Erythroblast (primary cell): ENCODE results near the gene C1orf52.
A peak's percentile ranks its signal among the peaks of the same experiment; 100 is the strongest.
"Not testable (repeated sequence)": the region's sequence is repeated elsewhere in the genome, so short reads cannot be mapped to it uniquely, and the experiment has no call there.

Experiments
- DNase-seq, 2 experiments: peaks; one replicate each; lab custom pipeline; 2025; lab: John Stamatoyannopoulos, UW
- GATA1 ChIP-seq: IDR thresholded peaks from 2 replicates; pipeline ENCODE4 v1.6.1; 2011; ENCODE audit warnings: low read depth, mild to moderate bottlenecking, control low read depth, low read length, moderate library complexity
- POLR2A ChIP-seq: IDR thresholded peaks from 2 replicates; pipeline ENCODE4 v1.6.1; 2011; ENCODE audit warnings: mild to moderate bottlenecking, low read length

The C1orf52 gene

DNA sequence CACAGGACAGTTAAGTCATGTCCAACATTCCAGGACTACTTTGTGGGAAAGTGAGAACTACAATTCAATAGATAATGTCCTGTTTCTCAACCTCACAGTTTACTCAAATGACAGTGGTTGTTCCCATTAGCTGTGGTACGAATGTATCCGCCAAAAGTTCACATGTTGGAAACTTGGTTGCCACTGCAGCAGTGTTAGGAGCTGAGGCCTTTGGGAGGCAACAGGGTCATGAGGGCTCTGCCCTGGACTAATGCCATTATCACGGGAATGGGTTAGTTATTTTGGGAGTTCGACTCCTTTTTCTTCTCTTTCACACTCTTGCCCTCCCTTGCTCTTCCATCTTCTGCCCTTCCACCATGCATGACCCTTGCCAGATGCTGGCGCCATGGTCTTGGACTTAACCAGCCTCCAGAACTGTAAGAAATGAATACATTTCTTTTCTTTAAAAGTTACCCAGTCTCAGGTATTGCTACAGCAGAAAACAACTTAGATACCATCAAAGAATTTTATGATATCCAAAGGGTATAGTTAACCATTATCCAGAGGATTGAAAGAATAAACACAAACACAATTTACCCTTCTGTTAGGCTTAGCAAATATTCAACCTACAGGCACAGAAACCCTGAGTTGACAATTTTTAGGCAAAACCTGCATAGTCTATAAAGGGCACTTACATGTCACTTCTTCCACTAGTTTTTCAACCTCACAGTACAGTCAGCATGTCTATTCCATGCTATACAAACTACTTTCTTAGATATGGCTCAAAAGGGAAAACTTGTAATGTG, 9.5 kb upstream of the C1orf52 start:
- TF ChIP-seq POLR2A (no peak), GATA1 (no peak)
- DNase-seq = no peak

DNA sequence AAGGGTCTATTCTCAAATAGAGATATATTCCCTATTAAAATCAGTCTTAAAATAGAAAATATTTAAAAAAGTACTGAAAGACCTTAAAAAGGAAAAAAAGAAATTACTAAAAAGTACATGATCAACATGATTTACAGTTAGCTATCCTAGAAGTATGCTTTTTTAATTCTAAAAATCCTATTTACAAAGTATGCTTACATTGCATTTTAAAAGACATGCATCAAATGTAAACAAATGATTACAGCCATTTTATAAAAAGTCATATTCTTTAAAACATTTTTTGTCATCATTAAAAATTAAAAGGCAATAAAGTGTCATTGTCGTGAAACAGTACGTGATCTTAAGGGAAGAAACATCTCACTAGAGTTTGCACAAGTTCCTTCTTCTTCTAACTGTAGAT, 7.9 kb upstream of the C1orf52 start:
- TF ChIP-seq GATA1 (no peak), POLR2A (no peak)
- no peak for DNase-seq

DNA sequence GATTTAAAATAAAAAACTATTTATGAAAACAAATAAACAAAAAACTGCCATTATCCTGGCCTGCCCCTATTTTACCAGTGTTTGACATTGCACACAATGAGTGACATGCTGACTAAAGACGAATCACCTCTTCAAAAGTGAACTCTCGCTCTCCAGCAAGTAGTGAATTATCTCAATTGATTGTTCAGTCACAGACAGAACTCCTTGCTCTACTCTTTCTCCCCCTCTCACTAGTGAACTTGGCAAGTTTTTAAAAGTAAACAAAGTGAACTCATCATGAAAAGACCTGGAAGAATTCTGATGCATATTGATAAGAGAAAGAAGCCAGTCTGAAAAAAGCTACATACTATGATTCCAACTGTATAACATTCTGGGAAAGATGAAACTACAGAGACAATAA, 4.7 kb upstream of the C1orf52 start:
- TF ChIP-seq POLR2A (no peak), GATA1 (no peak)
- no peak for DNase-seq

DNA sequence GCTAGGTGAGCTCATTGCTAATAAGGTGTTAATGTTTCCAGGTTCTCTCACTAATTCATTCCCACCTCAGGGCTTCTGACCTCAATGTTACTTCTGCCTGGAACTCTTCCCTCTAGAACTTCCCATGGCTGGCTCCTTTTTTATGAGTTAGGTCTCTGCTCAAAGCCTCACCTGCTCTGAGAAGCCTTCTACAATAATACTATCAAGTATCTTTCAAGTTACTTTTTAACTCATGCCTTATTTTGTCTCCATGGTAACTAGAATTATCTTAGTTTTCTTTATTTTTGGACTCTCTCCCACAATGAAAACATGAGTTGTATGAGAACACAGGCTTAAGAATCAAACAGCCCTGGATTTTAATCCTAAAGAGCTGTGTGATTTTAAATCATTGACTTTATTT, 3.5 kb upstream of the C1orf52 start:
- no peak for TF ChIP-seq GATA1
- TF ChIP-seq POLR2A = no peak
- DNase-seq = no peak

DNA sequence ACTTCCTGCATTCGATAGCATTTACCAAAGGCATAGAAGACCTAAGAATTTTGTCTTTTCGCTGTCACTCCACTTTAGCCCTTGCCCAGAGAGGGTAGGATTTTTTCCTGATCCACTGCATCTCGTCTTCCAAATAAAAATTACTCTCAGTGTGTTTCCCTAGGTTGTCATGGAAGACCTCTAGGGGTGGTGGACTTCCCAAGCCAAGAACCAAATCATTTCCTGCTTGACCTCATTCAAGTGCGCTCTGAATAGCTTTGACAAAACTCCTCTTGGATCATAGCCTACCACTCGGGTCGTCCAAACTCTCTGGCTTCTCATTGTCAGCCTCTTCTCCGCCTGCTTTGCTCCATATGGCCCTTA, 431 bp upstream of the C1orf52 start:
- no peak for DNase-seq
- no peak for TF ChIP-seq GATA1
- no peak for TF ChIP-seq POLR2A

DNA sequence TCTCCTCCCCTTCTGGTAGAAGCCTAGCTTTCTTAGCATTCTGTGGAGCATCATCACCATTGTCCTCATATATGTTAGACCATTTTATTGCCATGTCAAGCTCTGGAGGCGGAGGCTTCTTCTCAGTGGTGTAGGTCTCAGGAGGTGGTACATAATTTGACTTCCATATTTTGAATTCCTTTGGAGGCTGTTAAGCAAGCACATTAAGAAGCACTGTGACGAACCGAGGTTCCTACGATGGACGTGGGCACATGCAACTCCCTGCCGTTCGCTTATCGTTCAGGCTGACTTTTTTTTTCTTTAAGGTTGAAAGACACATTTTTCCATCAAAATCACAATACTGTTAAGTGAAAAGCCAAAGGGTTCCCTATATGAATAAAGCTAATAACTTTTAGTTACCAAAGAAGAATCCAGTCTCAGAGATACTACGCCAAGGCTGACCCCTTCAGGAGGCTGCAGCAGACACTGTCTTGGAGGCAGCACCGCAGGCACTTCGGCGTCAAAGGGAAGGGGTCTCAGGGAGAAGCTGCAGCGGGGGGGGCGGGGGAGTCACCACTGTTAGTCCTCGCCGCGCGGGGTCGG, 835 bp downstream of the C1orf52 start:
- peak; percentile 24 to 37 for DNase-seq
- TF ChIP-seq POLR2A (no peak), GATA1 (no peak)

DNA sequence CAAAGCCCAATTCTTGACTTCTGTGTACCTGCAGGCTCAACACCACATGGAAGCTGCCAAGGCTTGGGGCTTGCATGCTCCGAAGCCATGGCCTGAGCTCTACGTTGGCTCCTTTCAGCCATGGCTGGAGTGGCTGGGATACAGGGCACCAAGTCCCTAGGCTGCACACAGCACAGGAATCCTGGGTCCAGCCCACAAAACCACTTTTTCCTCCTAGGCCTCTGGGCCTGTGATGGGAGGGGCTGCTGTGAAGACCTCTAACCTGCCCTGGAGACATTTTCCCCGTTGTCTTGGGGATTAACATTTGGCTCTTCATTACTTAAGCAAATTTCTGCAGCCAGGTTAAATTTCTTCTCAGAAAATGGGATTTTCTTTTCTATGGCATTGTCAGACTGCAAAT, 10.4 kb downstream of the C1orf52 start:
- DNase-seq = not testable (repeated sequence)

DNA sequence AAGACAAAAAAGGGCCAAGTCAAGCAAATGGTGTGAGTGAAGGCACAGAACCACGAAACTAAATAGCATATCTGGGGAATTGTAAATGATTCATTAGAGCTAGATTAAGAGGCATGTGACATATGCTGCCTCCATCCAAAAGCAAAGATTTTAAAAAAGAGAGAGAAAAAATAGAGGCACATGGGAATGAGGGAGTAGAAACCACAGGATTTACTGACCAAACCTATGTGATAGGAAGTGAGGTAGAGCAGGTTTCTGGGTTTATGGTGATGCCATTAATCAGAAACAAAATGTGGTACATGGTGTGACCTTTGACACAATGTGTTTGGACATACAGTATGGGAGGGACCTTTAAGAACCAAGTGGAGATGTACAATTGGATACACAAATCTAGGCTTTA, 13.6 kb downstream of the C1orf52 start:
- TF ChIP-seq POLR2A (no peak), GATA1 (no peak)
- DNase-seq = no peak

DNA sequence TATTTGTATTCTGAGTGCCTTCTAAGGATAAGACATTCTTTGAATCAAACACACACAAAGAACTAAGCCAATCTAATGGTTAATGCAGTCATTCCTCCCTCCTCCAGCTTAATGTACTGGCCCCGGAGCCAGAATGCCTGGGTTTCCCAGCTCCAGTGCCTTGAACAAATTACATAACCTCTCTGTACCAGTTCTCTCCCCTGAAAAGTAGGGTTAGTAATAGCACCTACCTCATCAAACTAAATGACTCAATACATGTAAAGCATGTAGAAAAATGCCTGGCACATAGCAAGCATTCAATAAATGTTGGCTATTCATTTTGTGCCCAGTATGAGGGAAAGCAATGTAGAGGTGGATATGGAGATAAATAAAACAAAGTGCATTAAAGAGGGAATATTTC, 14.0 kb downstream of the C1orf52 start:
- no peak for DNase-seq
- no peak for TF ChIP-seq GATA1
- no peak for TF ChIP-seq POLR2A

DNA sequence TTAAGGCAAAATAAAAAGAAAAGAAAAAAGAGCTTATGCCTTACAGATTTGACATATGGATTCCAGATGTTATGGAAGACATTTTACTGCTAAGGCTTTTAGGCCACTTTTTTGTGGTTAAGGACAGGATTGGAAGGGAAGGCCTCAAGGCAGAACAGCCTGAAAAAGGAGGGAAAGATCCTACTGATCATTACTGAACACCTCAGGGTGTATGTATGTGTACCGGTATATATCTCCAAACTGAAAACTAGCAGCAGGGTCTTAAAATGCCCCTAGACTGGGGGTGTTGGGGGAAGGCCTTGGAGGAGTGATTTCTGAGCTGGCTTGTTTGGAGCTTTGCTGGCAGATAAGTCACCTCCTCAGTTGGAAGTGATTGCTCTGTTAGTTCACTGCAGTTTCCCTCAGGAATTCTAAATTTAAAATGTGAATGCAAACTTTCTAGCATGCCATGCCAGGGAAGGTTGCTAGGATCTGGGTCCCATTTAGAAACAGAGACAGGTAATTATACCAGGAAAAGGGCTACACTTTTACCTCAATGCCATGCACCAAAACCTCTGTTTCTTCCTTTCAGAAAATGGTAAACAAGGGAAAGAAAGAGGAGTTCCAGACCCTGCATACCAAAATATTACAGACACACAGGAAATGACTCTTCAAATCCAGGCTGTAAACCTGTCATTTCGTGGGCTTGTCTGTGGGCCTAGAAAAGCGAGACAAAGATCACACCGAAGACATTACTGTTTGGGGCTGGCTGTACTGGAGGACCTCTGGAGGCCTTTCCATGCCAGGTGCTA, 15.0 kb downstream of the C1orf52 start:
- TF ChIP-seq GATA1 (no peak), POLR2A (no peak)
- no peak for DNase-seq

DNA sequence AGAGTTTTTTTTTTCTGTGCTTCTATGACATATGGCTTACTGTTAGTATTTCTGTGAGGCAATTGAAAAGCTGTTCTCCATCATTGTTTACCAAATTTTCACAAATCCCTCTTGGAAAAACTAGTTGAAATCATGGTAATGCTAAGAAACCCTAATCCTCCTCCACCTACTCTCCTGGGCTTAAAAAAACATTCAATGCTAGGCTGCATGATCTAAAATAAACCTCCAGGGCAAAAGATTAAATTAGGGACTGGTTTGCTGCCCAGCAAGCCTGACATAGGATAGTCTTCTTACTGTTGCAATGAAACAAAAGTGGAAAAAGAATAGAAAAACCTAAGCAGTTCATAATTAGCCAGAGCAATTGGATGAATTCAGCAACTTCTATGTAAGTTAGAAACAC, 16.1 kb downstream of the C1orf52 start:
- no peak for DNase-seq
- TF ChIP-seq POLR2A (no peak), GATA1 (no peak)

DNA sequence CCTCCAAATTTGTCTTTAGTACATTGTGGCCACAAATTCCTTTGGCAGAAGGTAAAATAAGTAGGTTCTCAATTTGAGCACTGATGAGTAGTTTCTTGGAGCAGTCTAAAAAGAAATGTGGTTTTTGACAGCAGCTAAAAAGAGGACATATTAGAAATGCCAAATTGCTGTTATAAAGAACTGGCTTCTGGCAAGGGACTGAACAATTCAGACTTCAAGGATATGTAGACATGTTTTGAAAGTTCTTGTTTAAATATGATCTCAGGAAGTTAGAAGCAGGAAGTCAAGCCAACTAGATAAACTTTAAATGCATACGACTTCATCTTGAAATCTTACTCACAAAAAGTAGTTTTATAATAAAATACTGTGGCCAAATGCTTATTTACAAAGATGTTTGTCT, 18.8 kb downstream of the C1orf52 start:
- TF ChIP-seq POLR2A = no peak
- TF ChIP-seq GATA1 = no peak
- no peak for DNase-seq

DNA sequence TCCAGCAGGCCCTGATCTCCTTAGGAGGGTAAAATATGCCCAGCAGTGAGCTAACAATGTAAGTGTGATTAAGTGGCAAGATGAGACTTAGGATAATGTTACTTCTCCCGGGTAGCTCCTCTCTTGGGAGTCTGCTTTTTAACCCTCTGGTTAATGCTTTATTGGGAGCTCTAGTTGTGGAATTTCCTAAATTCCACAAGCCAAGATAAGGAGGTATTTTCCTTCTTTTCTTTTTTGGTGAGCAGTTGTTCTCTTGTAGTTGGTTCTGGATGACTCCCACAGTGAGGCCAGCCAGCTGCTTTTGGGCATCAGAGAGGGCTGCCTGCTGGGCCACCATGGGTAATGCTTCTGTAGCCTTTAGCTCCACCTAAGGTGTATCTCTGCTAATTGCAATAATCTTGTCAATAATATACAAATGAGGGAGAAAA, 19.3 kb downstream of the C1orf52 start:
- peak; percentile 36 to 57 for DNase-seq
- no peak for TF ChIP-seq POLR2A
- TF ChIP-seq GATA1 = no peak

DNA sequence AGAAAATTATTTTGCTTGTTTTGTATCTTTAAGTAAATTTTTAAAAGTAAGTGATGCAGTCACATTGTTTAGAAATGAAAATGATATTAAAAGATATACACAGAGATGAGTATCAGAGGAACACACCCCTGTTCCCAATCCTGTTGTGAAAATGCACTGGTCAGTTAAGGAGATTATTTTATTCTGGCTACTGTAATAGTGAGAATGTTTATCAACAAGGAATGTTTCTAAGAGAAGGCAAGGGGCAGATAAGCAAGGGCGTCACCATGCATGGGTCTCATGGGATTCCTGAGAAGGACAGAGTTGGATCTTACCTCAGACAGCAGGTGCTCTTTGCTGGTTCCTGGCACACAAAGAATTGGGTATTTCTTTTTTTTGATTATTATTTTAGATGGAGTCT, 21.8 kb downstream of the C1orf52 start:
- TF ChIP-seq POLR2A (no peak), GATA1 (no peak)
- DNase-seq = peak; percentile 12 to 13
